Measurements from ENCODE around the gene MN1. TPM values are rescaled to one million over a fixed set of nuclear protein-coding genes. Genes with fewer than 3 reads are reported as not detected.

MN1 gene
- total and polyA plus RNA-seq, 2 of the 8 experiments (the other 6 are each of a cell fraction or from before 2014, with no cell fraction given): 3.1 to 4.9 TPM

GRCh38 chr22:27734066-27734465 lies 67.5 kb downstream of the MN1 start:
- H2BK15ac ChIP-seq (ENCODE audit: low read length): no peak overlapping the region; the same call in 1 of the 2 replicates
- FAIRE-seq (no peak), DNase-seq (ENCODE audit: low read depth in 1 of 2, low spot score in 2 of 2) (no peak)
- no peak overlapping the region for H3K27ac ChIP-seq (ENCODE audit: low read depth, low read length)
- peaks cover 1 to 80% of the 10 kb centered on the region in 2 experiments; a peak in 3 of 4 replicates for H3K79me2 ChIP-seq (ENCODE audit: control insufficient read depth in 1 of 2, insufficient read depth in 2 of 2, low read length in 2 of 2)
- POLR2A ChIA-PET (ENCODE audit: partially characterized antibody): interaction anchor here (0.7 to 2.7 kb wide), 5 partner anchors 12 to 371 kb away, joined by 3 to 11 read pairs (median 5); no protein-coding TSS in a partner anchor
- CTCF ChIA-PET (ENCODE audit: partially characterized antibody): interaction anchor here (1.1 to 1.9 kb wide), 3 partner anchors 13 to 51 kb away, joined by 4 to 8 read pairs (median 7); no protein-coding TSS in a partner anchor
- no peak overlapping the region for H2BK120ac ChIP-seq (replicated peaks; ENCODE audit: low read depth, low read length)
- no peak overlapping the region for H2BK5ac ChIP-seq (ENCODE audit: low read depth, low read length)
- no peak overlapping the region for H3K9ac ChIP-seq (replicated peaks in 1 of 4; ENCODE audit: extremely low read depth in 1 of 4, low read depth in 3 of 4, low read length in 3 of 4)
- no peak overlapping the region for H2AFZ ChIP-seq (ENCODE audit: low read length)
- H2BK12ac ChIP-seq (ENCODE audit: low read depth, low read length): no peak overlapping the region; the same call in 1 of the 2 replicates
- no peak overlapping the region for H3K23ac ChIP-seq (ENCODE audit: insufficient read length)
- H4K91ac ChIP-seq (replicated peaks; ENCODE audit: insufficient read length, low read length): no peak overlapping the region
- no peaks in the 10 kb centered on the region for H3K23me2 ChIP-seq (ENCODE audit: low read depth, low read length)
- peaks cover 1 to 5% (median 2%) of the 10 kb centered on the region in 4 experiments; a peak in 6 of 7 replicates for H3K4me1 ChIP-seq (replicated peaks in 1 of 4; ENCODE audit: control insufficient read depth in 3 of 4, insufficient read depth in 4 of 4, low read length in 3 of 4)
- no peaks in the 10 kb centered on the region for H3K27me3 ChIP-seq (replicated peaks in 1 of 4; ENCODE audit: control insufficient read depth in 3 of 4, extremely low read depth in 1 of 4, insufficient read depth in 3 of 4, low read length in 3 of 4)
- H3K14ac ChIP-seq (ENCODE audit: insufficient read length): no peak overlapping the region
- no peak overlapping the region for H3K4me3 ChIP-seq (ENCODE audit: extremely low read depth in 1 of 4, insufficient read depth in 2 of 4, low read depth in 3 of 4, low read length in 4 of 4)
- H4K20me1 ChIP-seq (replicated peaks in 1 of 2; ENCODE audit: control insufficient read depth in 1 of 2, insufficient read depth in 2 of 2, low read length in 2 of 2): peaks cover 0 to 4% of the 10 kb centered on the region in 2 experiments
- H2AK5ac ChIP-seq (ENCODE audit: low read depth, low read length): no peak overlapping the region
- no peak overlapping the region for H4K5ac ChIP-seq (ENCODE audit: insufficient read length, low read depth, low read length)
- H3K56ac ChIP-seq (replicated peaks; ENCODE audit: insufficient read length, low read depth, low read length): no peak overlapping the region
- no peak overlapping the region for H3K18ac ChIP-seq (ENCODE audit: extremely low read depth, low read length)
- H3K9me3 ChIP-seq (ENCODE audit: insufficient read depth in 2 of 2, low read depth in 1 of 2, low read length in 1 of 2): peaks cover 8 to 10% of the 10 kb centered on the region in 2 experiments
- no peak overlapping the region for H2BK20ac ChIP-seq (ENCODE audit: low read length)
- TF ChIP-seq SUZ12 (IDR thresholded peaks at IDR 0.05; ENCODE audit: low read length) (no peak), ATF2 (IDR thresholded peaks at IDR 0.05; ENCODE audit: low read length) (no peak), POLR2A (IDR thresholded peaks at IDR 0.05; ENCODE audit: control extremely low read depth in 1 of 2, low read depth in 2 of 2, low read length in 2 of 2) (no peak), EGR1 (IDR thresholded peaks at IDR 0.05; ENCODE audit: borderline replicate concordance, low read depth, low read length) (no peak), NANOG (IDR thresholded peaks at IDR 0.05; ENCODE audit: insufficient read depth, low read depth, low read length, poor library complexity, severe bottlenecking) (no peak), CBX8 (IDR thresholded peaks at IDR 0.05; ENCODE audit: borderline replicate concordance, low read depth, low read length) (no peak), CTBP2 (IDR thresholded peaks at IDR 0.05; ENCODE audit: borderline replicate concordance, insufficient read depth, insufficient read length, low read length) (no peak), EZH2 (IDR thresholded peaks at IDR 0.05; ENCODE audit: low read depth, low read length, severe bottlenecking) (no peak), E2F6 (IDR thresholded peaks at IDR 0.05) (no peak)
- H3K4me2 ChIP-seq (ENCODE audit: insufficient read depth in 1 of 2, low read depth in 2 of 2, low read length in 2 of 2): no peak overlapping the region
- peaks cover 31% of the 10 kb centered on the region for H3K79me1 ChIP-seq (ENCODE audit: low read depth, low read length)
- H4K8ac ChIP-seq (ENCODE audit: extremely low read depth, insufficient read depth, low read length): no peak overlapping the region
- peaks cover 0 to 24% (median 11%) of the 10 kb centered on the region in 4 experiments; a peak in 3 of 8 replicates for H3K36me3 ChIP-seq (ENCODE audit: control insufficient read depth in 2 of 4, insufficient read depth in 4 of 4, low read length in 3 of 4)
- WGBS, 2 experiments (ENCODE audit: extremely low coverage in 1 of 2, insufficient coverage in 1 of 2, insufficient read length in 1 of 2, insufficient replicate concordance in 2 of 2, low coverage in 1 of 2, low lambda C conversion rate in 2 of 2, missing lambda C conversion rate in 1 of 2): 86% methylated on average over 4 of the region's 4 CpGs; no CpG with 5 or more reads in 1 of the 2 experiments
- H3K4ac ChIP-seq (replicated peaks; ENCODE audit: insufficient read length, low read depth, low read length): no peak overlapping the region
